GM12864 (cell line): ENCODE measurements around the gene DUSP14.

Experiments
- DNase-seq: peaks from one replicate; pipeline ENCODE4 v3.0.0-alpha.2; 2011; ENCODE audit warnings: low read depth
- H3K4me3 ChIP-seq: 2 replicates; pipeline ENCODE4 v1.5.1; 2011; ENCODE audit warnings: mild to moderate bottlenecking, low read depth, low read length, control low read depth
- TF ChIP-seq, protein P1 (sequence below): IDR thresholded peaks from 2 replicates; pipeline ENCODE4 v1.5.1; 2011; ENCODE audit warnings: low read depth, mild to moderate bottlenecking, moderate library complexity, low read length, control low read depth, inconsistent platforms; ENCODE audit errors: missing control alignments

The DUSP14 gene

DNA sequence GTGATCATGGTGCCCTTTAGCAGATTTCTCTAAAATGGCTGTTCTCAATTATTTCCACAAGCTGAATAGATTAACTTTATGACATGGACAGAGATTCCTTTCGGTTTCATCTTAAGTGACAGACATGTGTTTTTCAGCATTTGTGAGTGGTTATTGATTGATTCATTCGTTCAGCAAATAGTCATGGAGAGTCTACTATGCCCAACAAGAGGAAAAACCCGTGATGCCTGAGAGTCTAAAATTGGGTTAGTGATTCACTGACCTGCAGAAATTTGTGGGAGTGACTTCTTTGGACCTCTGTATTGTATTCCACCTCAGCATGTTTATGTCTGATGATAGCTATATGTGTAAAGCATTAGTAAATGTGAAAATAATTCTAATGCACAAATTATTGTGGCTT lies 28.0 kb upstream of the DUSP14 start:
- no peak for DNase-seq
- TF ChIP-seq, protein P1, sequence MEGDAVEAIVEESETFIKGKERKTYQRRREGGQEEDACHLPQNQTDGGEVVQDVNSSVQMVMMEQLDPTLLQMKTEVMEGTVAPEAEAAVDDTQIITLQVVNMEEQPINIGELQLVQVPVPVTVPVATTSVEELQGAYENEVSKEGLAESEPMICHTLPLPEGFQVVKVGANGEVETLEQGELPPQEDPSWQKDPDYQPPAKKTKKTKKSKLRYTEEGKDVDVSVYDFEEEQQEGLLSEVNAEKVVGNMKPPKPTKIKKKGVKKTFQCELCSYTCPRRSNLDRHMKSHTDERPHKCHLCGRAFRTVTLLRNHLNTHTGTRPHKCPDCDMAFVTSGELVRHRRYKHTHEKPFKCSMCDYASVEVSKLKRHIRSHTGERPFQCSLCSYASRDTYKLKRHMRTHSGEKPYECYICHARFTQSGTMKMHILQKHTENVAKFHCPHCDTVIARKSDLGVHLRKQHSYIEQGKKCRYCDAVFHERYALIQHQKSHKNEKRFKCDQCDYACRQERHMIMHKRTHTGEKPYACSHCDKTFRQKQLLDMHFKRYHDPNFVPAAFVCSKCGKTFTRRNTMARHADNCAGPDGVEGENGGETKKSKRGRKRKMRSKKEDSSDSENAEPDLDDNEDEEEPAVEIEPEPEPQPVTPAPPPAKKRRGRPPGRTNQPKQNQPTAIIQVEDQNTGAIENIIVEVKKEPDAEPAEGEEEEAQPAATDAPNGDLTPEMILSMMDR = no peak
- no peak overlapping the region for H3K4me3 ChIP-seq

DNA sequence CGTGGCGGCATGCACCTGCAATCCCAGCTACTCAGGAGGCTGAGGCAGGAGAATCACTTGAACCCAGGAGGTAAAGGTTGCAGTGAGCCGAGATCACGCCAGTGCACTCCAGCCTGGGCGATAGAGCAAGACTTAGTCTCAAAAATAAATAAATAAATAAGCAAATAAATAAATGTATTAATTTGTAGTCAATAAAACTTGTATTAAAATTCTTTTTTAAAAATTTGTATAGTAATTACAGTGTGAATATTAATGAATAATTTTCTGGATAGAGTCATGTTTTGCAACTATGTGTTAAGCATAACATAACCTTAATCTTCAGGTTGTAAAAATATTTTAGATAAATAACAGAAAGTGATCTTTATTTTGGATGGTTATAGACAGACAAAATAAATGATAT lies 27.2 kb upstream of the DUSP14 start:
- DNase-seq = no peak
- no peak overlapping the region for H3K4me3 ChIP-seq
- TF ChIP-seq, protein P1 = no peak

DNA sequence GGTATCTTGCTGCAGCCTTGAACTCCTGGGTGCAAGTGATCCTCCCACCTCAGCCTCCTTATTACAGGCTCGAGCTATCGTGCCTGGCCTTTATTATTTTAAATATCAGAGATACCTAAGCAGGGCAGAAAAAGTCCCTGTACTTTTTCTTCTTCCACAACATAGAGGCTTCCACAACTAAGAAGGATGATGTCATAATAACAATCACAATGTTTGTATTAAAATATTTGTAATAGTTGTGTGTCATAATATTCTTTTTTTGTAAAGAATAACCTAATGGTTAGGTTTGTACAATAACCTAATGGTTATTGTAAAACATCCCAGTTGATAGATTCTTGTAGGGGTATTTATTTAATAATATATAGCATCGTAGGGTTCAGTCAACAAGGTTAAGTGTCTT lies 26.7 kb upstream of the DUSP14 start:
- no peak for DNase-seq
- H3K4me3 ChIP-seq = no peak overlapping the region
- TF ChIP-seq, protein P1 = no peak

DNA sequence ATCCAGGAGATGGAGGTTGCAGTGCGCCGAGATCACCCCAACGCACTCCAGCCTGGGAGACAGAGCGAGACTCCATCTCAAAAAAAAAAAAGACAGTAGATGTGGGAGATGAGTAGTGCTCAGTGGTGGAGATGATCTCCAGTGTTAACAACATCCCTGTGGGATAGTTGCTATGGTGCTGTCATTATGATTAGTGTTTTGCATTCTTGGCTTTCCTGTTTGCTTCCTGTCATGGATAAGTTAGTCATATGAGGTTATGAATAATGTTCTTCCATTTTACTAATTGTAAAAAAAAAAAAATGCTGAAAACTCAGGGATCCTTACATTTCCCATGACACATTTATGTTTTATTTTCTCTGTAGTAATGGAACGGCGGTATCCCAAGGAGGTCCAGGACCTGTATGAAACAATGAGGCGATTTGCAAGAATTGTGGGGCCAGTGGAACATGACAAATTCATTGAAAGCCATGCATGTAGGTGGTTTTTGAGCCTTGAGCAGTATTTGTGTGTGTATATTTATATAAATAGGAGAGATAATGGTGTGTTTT lies 24.5 kb upstream of the DUSP14 start:
- no peak overlapping the region for H3K4me3 ChIP-seq
- DNase-seq = no peak
- TF ChIP-seq, protein P1 = no peak

DNA sequence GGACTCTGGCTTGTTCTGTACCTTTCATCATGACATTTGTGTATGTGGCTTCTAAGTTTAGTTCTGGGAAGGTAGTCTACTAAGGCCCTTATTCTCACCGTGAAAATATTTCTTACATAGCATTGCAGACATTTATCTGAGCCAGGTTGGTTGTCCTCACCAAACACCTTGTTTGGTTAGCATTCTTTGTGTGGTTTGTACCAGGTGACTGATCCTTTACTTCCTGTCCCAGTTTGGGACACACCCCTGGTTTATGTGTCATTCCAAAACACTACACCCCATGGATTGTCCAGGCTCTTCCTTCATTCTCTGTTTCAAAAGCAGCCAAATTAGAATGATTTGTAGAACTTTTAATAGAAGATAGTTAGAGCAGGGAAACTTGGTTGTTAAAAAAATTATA lies 23.2 kb upstream of the DUSP14 start:
- TF ChIP-seq, protein P1 = no peak
- H3K4me3 ChIP-seq = no peak overlapping the region
- DNase-seq = no peak

DNA sequence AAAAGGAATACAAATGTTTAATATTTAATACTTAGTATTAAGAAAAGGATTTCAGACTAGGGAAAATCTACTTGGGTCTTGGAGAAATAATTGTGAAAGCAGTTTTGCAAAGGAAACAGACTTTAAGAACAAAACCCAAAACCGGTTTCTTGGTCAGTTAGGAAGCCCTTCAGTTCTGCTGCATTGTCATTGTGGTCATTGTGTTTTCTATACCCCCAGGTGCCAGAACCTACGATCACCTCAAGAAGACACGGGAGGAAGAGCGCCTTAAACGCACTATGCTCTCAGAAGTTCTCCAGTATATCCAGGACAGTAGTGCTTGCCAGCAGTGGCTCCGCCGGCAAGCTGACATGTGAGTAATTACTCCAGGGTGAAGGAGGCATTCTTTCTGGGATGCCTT lies 19.5 kb upstream of the DUSP14 start:
- TF ChIP-seq, protein P1 = no peak
- no peak for DNase-seq
- no peak overlapping the region for H3K4me3 ChIP-seq

DNA sequence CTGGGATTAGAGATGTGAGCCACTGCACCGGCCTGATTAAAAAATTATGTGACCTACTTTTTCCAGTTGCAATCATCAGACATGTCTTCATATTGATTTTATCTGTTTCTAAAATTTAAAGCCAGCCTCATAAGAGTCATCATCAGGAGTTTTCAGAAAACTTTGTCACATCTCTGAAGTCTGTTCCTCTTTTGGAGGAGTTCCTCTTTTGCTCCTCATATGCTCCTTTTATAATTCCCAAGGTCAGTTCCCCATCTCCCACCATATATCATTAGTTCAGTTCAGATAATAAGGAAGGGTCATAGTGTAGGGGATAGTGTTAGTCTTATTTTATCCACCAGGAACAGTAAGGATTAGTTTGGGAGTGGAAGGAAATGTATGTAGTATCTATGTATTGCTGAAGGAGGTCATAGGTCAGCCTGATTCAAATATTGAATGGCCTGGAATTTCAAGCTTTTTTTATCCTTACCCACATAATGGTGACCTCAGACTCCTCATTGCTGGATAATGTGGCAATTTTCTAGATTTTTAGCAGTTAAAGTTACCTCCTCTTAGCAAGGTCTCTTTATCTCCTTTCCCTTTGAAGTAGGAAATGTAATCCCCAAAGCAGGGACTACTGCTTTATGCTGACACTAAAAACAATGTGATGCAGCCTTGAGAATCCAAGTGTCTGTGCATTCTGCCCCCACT lies 13.8 kb upstream of the DUSP14 start:
- TF ChIP-seq, protein P1 = no peak
- no peak for DNase-seq
- H3K4me3 ChIP-seq = no peak overlapping the region
